ENCODE data around the gene ERCC1. TPM values are rescaled to one million over a fixed set of nuclear protein-coding genes. Genes with fewer than 3 reads are reported as not detected.

ERCC1 gene
- total RNA-seq, 1 donor from 2014 or later, result 142 TPM

GRCh38 chr19:45391871-45392665 lies 31.6 kb downstream of the ERCC1 start:
- no peak overlapping the region for H3K4me3 ChIP-seq
- no peaks in the 10 kb centered on the region for H3K4me1 ChIP-seq
- H3K27me3 ChIP-seq, result no peaks in the 10 kb centered on the region
- no peaks in the 10 kb centered on the region for H3K9me3 ChIP-seq
- H3K36me3 ChIP-seq, result peaks cover 25 to 30% of the 10 kb centered on the region in 2 donors
- H3K27ac ChIP-seq, result no peak overlapping the region
- TF ChIP-seq CTCF (IDR thresholded peaks at IDR 0.05), result no peak
- no peak for DNase-seq (ENCODE audit: low spot score in 2 of 2)
- intact Hi-C loops (cut with DNase I), result no loop called here

- no peak overlapping the region for H3K4me3 ChIP-seq
- no peak for DNase-seq (ENCODE audit: low spot score in 2 of 2)
- no peaks in the 10 kb centered on the region for H3K9me3 ChIP-seq
- H3K27me3 ChIP-seq, result no peaks in the 10 kb centered on the region
- intact Hi-C loops (cut with DNase I), result no loop called here
- peaks cover 20 to 27% of the 10 kb centered on the region in 2 donors for H3K36me3 ChIP-seq
- no peak for TF ChIP-seq CTCF (IDR thresholded peaks at IDR 0.05)
- H3K4me1 ChIP-seq, result no peaks in the 10 kb centered on the region
- H3K27ac ChIP-seq, result no peak overlapping the region
Observed at GRCh38 chr19:45391346-45391745, 32.4 kb downstream of the ERCC1 start.

- H3K9me3 ChIP-seq, result no peaks in the 10 kb centered on the region
- no peak for DNase-seq (ENCODE audit: low spot score in 2 of 2)
- H3K27ac ChIP-seq, result no peak overlapping the region
- no peak overlapping the region for H3K4me3 ChIP-seq
- H3K27me3 ChIP-seq, result no peaks in the 10 kb centered on the region
- intact Hi-C loops (cut with DNase I), result no loop called here
- H3K36me3 ChIP-seq, result no peaks in the 10 kb centered on the region
- H3K4me1 ChIP-seq, result no peaks in the 10 kb centered on the region
- TF ChIP-seq CTCF (IDR thresholded peaks at IDR 0.05), result no peak
Observed at GRCh38 chr19:45385392-45386221, 38.1 kb downstream of the ERCC1 start.

- Histone ChIP-seq H3K27me3 (no peaks in the 10 kb centered on the region), H3K36me3 (peaks cover 0 to 6% of the 10 kb centered on the region in 2 donors), H3K9me3 (no peaks in the 10 kb centered on the region), H3K4me1 (no peaks in the 10 kb centered on the region), H3K27ac (no peak overlapping the region), H3K4me3 (no peak overlapping the region)
- no peak for TF ChIP-seq CTCF (IDR thresholded peaks at IDR 0.05)
- DNase-seq (ENCODE audit: low spot score in 2 of 2), result no peak
- intact Hi-C loops (cut with DNase I), result no loop called here
Observed at GRCh38 chr19:45382426-45382825, 41.3 kb downstream of the ERCC1 start.

- intact Hi-C loops (cut with DNase I), result no loop called here
Observed at GRCh38 chr19:45380107-45380506, 43.6 kb downstream of the ERCC1 start.

More at GRCh38 chr19:45380107-45380506, 43.6 kb downstream of the ERCC1 start:
- TF ChIP-seq CTCF (IDR thresholded peaks at IDR 0.05), result no peak
- Histone ChIP-seq H3K27ac (no peak overlapping the region), H3K4me1 (no peaks in the 10 kb centered on the region), H3K9me3 (no peaks in the 10 kb centered on the region), H3K27me3 (no peaks in the 10 kb centered on the region), H3K4me3 (no peak overlapping the region), H3K36me3 (peaks cover 0 to 6% of the 10 kb centered on the region in 2 donors)
- DNase-seq (ENCODE audit: low spot score in 2 of 2), result no peak

All from ascending aorta (tissue), 2 donors.